Stimulated activated naive CD8-positive, alpha-beta T cell treated with anti-CD3 and anti-CD28 coated beads, Interleukin-15, Interleukin-2, amounts not matched to agents 100 ng/mL and 50 ng/mL, for 24 hours (primary cell): Measurements from ENCODE around the gene PDE6A.
"Not testable (repeated sequence)": the region's sequence is repeated elsewhere in the genome, so short reads cannot be mapped to it uniquely, and the experiment has no call there.

Experiments
- H3K27ac Mint-ChIP-seq: one replicate; pipeline ENCODE4 v1.8.0; 2021; ENCODE audit warnings: mild to moderate bottlenecking, mixed read lengths
- H3K27me3 Mint-ChIP-seq: one replicate; pipeline ENCODE4 v1.8.0; 2021; ENCODE audit warnings: mixed read lengths
- H3K36me3 Mint-ChIP-seq: one replicate; pipeline ENCODE4 v1.8.0; 2021; ENCODE audit warnings: low read depth, mixed read lengths
- H3K4me1 Mint-ChIP-seq: one replicate; pipeline ENCODE4 v1.8.0; 2021; ENCODE audit warnings: low read depth, mixed read lengths
- H3K4me3 Mint-ChIP-seq: one replicate; pipeline ENCODE4 v1.8.0; 2021; ENCODE audit warnings: mild to moderate bottlenecking, mixed read lengths
- H3K9me3 Mint-ChIP-seq: one replicate; pipeline ENCODE4 v1.8.0; 2021; ENCODE audit warnings: mixed read lengths

Gene PDE6A

GRCh38 chr5:149901511-149901910 is 43.1 kb downstream of the PDE6A start:
- no peaks in the 10 kb centered on the region for H3K9me3 Mint-ChIP-seq
- H3K4me3 Mint-ChIP-seq = no peak overlapping the region
- no peak overlapping the region for H3K27ac Mint-ChIP-seq
- peaks cover 7% of the 10 kb centered on the region for H3K4me1 Mint-ChIP-seq
- H3K27me3 Mint-ChIP-seq = peaks cover 14% of the 10 kb centered on the region
- H3K36me3 Mint-ChIP-seq = no peaks in the 10 kb centered on the region

- Mint-ChIP-seq H3K4me3 (no peak overlapping the region), H3K27me3 (peaks cover 10% of the 10 kb centered on the region), H3K27ac (no peak overlapping the region), H3K36me3 (no peaks in the 10 kb centered on the region), H3K9me3 (no peaks in the 10 kb centered on the region), H3K4me1 (peaks cover 18% of the 10 kb centered on the region)
Observed at GRCh38 chr5:149900390-149900789, 44.2 kb downstream of the PDE6A start.

- H3K4me1 Mint-ChIP-seq = peaks cover 15% of the 10 kb centered on the region
- no peak overlapping the region for H3K4me3 Mint-ChIP-seq
- no peaks in the 10 kb centered on the region for H3K36me3 Mint-ChIP-seq
- no peak overlapping the region for H3K27ac Mint-ChIP-seq
- H3K9me3 Mint-ChIP-seq = no peaks in the 10 kb centered on the region
- H3K27me3 Mint-ChIP-seq = peaks cover 6% of the 10 kb centered on the region
Observed at GRCh38 chr5:149898811-149899210, 45.8 kb downstream of the PDE6A start.

- Mint-ChIP-seq H3K27ac (no peak overlapping the region), H3K27me3 (peaks cover 6% of the 10 kb centered on the region)
Observed at GRCh38 chr5:149895416-149896345, 48.9 kb downstream of the PDE6A start.

GRCh38 chr5:149894237-149894636 is 50.4 kb downstream of the PDE6A start:
- Mint-ChIP-seq H3K4me1 (peaks cover 15% of the 10 kb centered on the region), H3K27me3 (peaks cover 2% of the 10 kb centered on the region), H3K4me3 (no peak overlapping the region), H3K27ac (no peak overlapping the region), H3K9me3 (no peaks in the 10 kb centered on the region), H3K36me3 (no peaks in the 10 kb centered on the region)

More at GRCh38 chr5:149895416-149896345, 48.9 kb downstream of the PDE6A start:
- H3K4me3 Mint-ChIP-seq = no peak overlapping the region
- no peaks in the 10 kb centered on the region for H3K36me3 Mint-ChIP-seq
- peaks cover 15% of the 10 kb centered on the region for H3K4me1 Mint-ChIP-seq
- H3K9me3 Mint-ChIP-seq = no peaks in the 10 kb centered on the region

- no peak overlapping the region for H3K4me3 Mint-ChIP-seq
- H3K27ac Mint-ChIP-seq = no peak overlapping the region
- peaks cover 2% of the 10 kb centered on the region for H3K27me3 Mint-ChIP-seq
- H3K9me3 Mint-ChIP-seq = no peaks in the 10 kb centered on the region
- peaks cover 15% of the 10 kb centered on the region for H3K4me1 Mint-ChIP-seq
- H3K36me3 Mint-ChIP-seq = no peaks in the 10 kb centered on the region
Observed at GRCh38 chr5:149893403-149893931, 51.1 kb downstream of the PDE6A start.

GRCh38 chr5:149892594-149892993 is 52.0 kb downstream of the PDE6A start:
- Mint-ChIP-seq H3K9me3 (no peaks in the 10 kb centered on the region), H3K27me3 (peaks cover 7% of the 10 kb centered on the region), H3K27ac (no peak overlapping the region), H3K4me3 (no peak overlapping the region), H3K36me3 (no peaks in the 10 kb centered on the region), H3K4me1 (peaks cover 15% of the 10 kb centered on the region)

- Mint-ChIP-seq H3K4me1 (no peaks in the 10 kb centered on the region), H3K36me3 (no peaks in the 10 kb centered on the region), H3K27ac (no peak overlapping the region), H3K4me3 (no peak overlapping the region), H3K27me3 (peaks cover 14% of the 10 kb centered on the region), H3K9me3 (no peaks in the 10 kb centered on the region)
Observed at GRCh38 chr5:149888280-149888679, 56.3 kb downstream of the PDE6A start.

- Mint-ChIP-seq H3K27me3 (peaks cover 14% of the 10 kb centered on the region), H3K27ac (no peak overlapping the region), H3K9me3 (no peaks in the 10 kb centered on the region), H3K4me3 (no peak overlapping the region), H3K4me1 (no peaks in the 10 kb centered on the region), H3K36me3 (no peaks in the 10 kb centered on the region)
Observed at GRCh38 chr5:149887622-149888183, 56.9 kb downstream of the PDE6A start.

- Mint-ChIP-seq H3K36me3 (no peaks in the 10 kb centered on the region), H3K9me3 (no peaks in the 10 kb centered on the region), H3K27ac (no peak overlapping the region), H3K27me3 (peaks cover 14% of the 10 kb centered on the region), H3K4me3 (no peak overlapping the region), H3K4me1 (no peaks in the 10 kb centered on the region)
Observed at GRCh38 chr5:149886692-149887470, 57.7 kb downstream of the PDE6A start.

GRCh38 chr5:149886060-149886459 is 58.5 kb downstream of the PDE6A start:
- H3K36me3 Mint-ChIP-seq = no peaks in the 10 kb centered on the region
- no peaks in the 10 kb centered on the region for H3K4me1 Mint-ChIP-seq
- no peak overlapping the region for H3K4me3 Mint-ChIP-seq
- H3K9me3 Mint-ChIP-seq = no peaks in the 10 kb centered on the region
- peaks cover 14% of the 10 kb centered on the region for H3K27me3 Mint-ChIP-seq
- no peak overlapping the region for H3K27ac Mint-ChIP-seq

GRCh38 chr5:149885513-149885912 is 59.1 kb downstream of the PDE6A start:
- H3K36me3 Mint-ChIP-seq = no peaks in the 10 kb centered on the region
- no peak overlapping the region for H3K4me3 Mint-ChIP-seq
- no peaks in the 10 kb centered on the region for H3K4me1 Mint-ChIP-seq
- H3K27ac Mint-ChIP-seq = no peak overlapping the region
- peaks cover 14% of the 10 kb centered on the region for H3K27me3 Mint-ChIP-seq
- no peaks in the 10 kb centered on the region for H3K9me3 Mint-ChIP-seq

GRCh38 chr5:149883550-149883949 is 61.0 kb downstream of the PDE6A start:
- H3K36me3 Mint-ChIP-seq = no peaks in the 10 kb centered on the region
- no peak overlapping the region for H3K27ac Mint-ChIP-seq
- no peaks in the 10 kb centered on the region for H3K4me1 Mint-ChIP-seq
- no peaks in the 10 kb centered on the region for H3K9me3 Mint-ChIP-seq
- H3K4me3 Mint-ChIP-seq = no peak overlapping the region
- H3K27me3 Mint-ChIP-seq = peaks cover 19% of the 10 kb centered on the region

GRCh38 chr5:149882633-149883032 is 62.0 kb downstream of the PDE6A start:
- peaks cover 14% of the 10 kb centered on the region for H3K27me3 Mint-ChIP-seq
- not testable (repeated sequence) for H3K4me1 Mint-ChIP-seq, H3K36me3 Mint-ChIP-seq, H3K27ac Mint-ChIP-seq, H3K4me3 Mint-ChIP-seq, H3K9me3 Mint-ChIP-seq

GRCh38 chr5:149881874-149882273 is 62.7 kb downstream of the PDE6A start:
- Mint-ChIP-seq H3K9me3 (no peaks in the 10 kb centered on the region), H3K4me3 (no peak overlapping the region)

More at GRCh38 chr5:149881874-149882273, 62.7 kb downstream of the PDE6A start:
- no peaks in the 10 kb centered on the region for H3K36me3 Mint-ChIP-seq
- no peaks in the 10 kb centered on the region for H3K4me1 Mint-ChIP-seq
- H3K27ac Mint-ChIP-seq = no peak overlapping the region
- peaks cover 11% of the 10 kb centered on the region for H3K27me3 Mint-ChIP-seq
